IMR-90 (cell line): ENCODE measurements around the gene DENND5A. TPM values are rescaled to one million over a fixed set of nuclear protein-coding genes. Genes with fewer than 3 reads are reported as not detected.
A peak's percentile ranks its signal among the peaks of the same experiment; 100 is the strongest.

Experiments used
- ATAC-seq: fragments of 200-7000 bp; cut with Tn5 transposase; 2 replicates; pipeline ENCODE4 v1.9.1; 2020; ENCODE audit warnings: low read depth, mild to moderate bottlenecking, moderate library complexity
- BruUV-seq: library from RNA; stranded (reverse); fragments of 400-500 nt; replicated peaks from 2 replicates; lab custom pipeline; 2021; lab: Mats Ljungman, UMichigan
- CTCF ChIA-PET: fragments of 300-600 bp; formaldehyde crosslinking; extraction: SDS; loops from one replicate; lab custom pipeline; 2021; ENCODE audit warnings: antibody characterized with exemption; lab: Yijun Ruan, JAX
- POLR2A ChIA-PET: fragments of 300-600 bp; sonication (Branson Sonifier 250); formaldehyde crosslinking; loops from one replicate; lab custom pipeline; 2022; ENCODE audit warnings: antibody characterized with exemption; ENCODE audit not compliant: unreplicated experiment; lab: Charles Lee
- DNase-seq: peaks from one replicate; pipeline ENCODE4 v3.0.0; 2013
- H2AFZ ChIP-seq: replicated peaks from 2 replicates; pipeline ENCODE3; 2013; ENCODE audit warnings: low read length, mild to moderate bottlenecking; ENCODE audit not compliant: poor library complexity
- H2AK5ac ChIP-seq: 2 replicates; pipeline ENCODE4 v1.6.1; 2013; ENCODE audit warnings: low read depth, low read length, inconsistent platforms
- H2AK9ac ChIP-seq: replicated peaks from 2 replicates; pipeline ENCODE3; 2013; ENCODE audit warnings: mild to moderate bottlenecking, low read depth, low read length, moderate library complexity; ENCODE audit not compliant: poor library complexity
- H2BK120ac ChIP-seq: 2 replicates; pipeline ENCODE4 v1.6.1; 2013; ENCODE audit warnings: low read depth, low read length, inconsistent platforms
- H2BK15ac ChIP-seq: 3 replicates; pipeline ENCODE4 v1.6.1; 2013; ENCODE audit warnings: low read depth, low read length, inconsistent platforms
- H2BK20ac ChIP-seq: 2 replicates; pipeline ENCODE4 v1.6.1; 2013; ENCODE audit warnings: low read depth, mild to moderate bottlenecking, inconsistent platforms, low read length, moderate library complexity
- H2BK5ac ChIP-seq: 2 replicates; pipeline ENCODE4 v1.6.1; 2013; ENCODE audit warnings: mild to moderate bottlenecking, low read depth, low read length, inconsistent platforms; ENCODE audit not compliant: poor library complexity, severe bottlenecking
- H3K14ac ChIP-seq: replicated peaks from 2 replicates; pipeline ENCODE4 v1.6.1; 2013; ENCODE audit warnings: low read depth, low read length, inconsistent platforms
- H3K18ac ChIP-seq: 2 replicates; pipeline ENCODE4 v1.6.1; 2013; ENCODE audit warnings: low read depth, low read length, control low read depth
- H3K23ac ChIP-seq: 2 replicates; pipeline ENCODE4 v1.6.1; 2013; ENCODE audit warnings: low read depth, low read length, inconsistent platforms
- H3K27ac ChIP-seq: 2 replicates; pipeline ENCODE4 v1.5.1; 2013; ENCODE audit warnings: mild to moderate bottlenecking, control low read depth, low read length; ENCODE audit not compliant: insufficient read depth
- H3K27me3 ChIP-seq: 2 replicates; pipeline ENCODE4 v1.6.1; 2013; ENCODE audit warnings: low read length; ENCODE audit not compliant: control insufficient read depth, insufficient read depth
- H3K36me3 ChIP-seq: 2 replicates; pipeline ENCODE4 v1.6.1; 2013; ENCODE audit warnings: low read length, mixed read lengths; ENCODE audit not compliant: control insufficient read depth, insufficient read depth
- H3K4ac ChIP-seq: 2 replicates; pipeline ENCODE4 v1.6.1; 2013; ENCODE audit warnings: low read depth, low read length, inconsistent platforms
- H3K4me1 ChIP-seq: 2 replicates; pipeline ENCODE4 v1.6.1; 2013; ENCODE audit warnings: low read length, mixed read lengths; ENCODE audit not compliant: control insufficient read depth, insufficient read depth
- H3K4me2 ChIP-seq: 2 replicates; pipeline ENCODE4 v1.6.1; 2013; ENCODE audit warnings: low read depth, mild to moderate bottlenecking, control low read depth, low read length, moderate library complexity
- H3K4me3 ChIP-seq: 2 replicates; pipeline ENCODE4 v1.5.1; 2013; ENCODE audit warnings: low read depth, mild to moderate bottlenecking, control low read depth, low read length, moderate library complexity; ENCODE audit not compliant: insufficient read depth
- H3K56ac ChIP-seq: 2 replicates; pipeline ENCODE4 v1.6.1; 2013; ENCODE audit warnings: low read length, inconsistent platforms; ENCODE audit not compliant: insufficient read depth; ENCODE audit errors: extremely low read depth
- H3K79me1 ChIP-seq, 2 experiments: 2 replicates each; pipeline ENCODE4 v1.6.1; 2013; ENCODE audit warnings: low read length in 2 of 2, inconsistent platforms in 1 of 2, low read depth in 1 of 2
- H3K9ac ChIP-seq: 2 replicates; pipeline ENCODE4 v1.6.1; 2013; ENCODE audit warnings: low read depth, low read length, control low read depth
- H3K9me1 ChIP-seq: 2 replicates; pipeline ENCODE4 v1.6.1; 2013; ENCODE audit warnings: low read length, inconsistent platforms; ENCODE audit not compliant: insufficient read depth
- H3K9me3 ChIP-seq: 2 replicates; pipeline ENCODE4 v1.6.1; 2013; ENCODE audit warnings: low read length; ENCODE audit not compliant: control insufficient read depth, insufficient read depth
- H4K20me1 ChIP-seq: 2 replicates; pipeline ENCODE4 v1.6.1; 2013; ENCODE audit warnings: low read length, inconsistent platforms; ENCODE audit not compliant: insufficient read depth
- H4K5ac ChIP-seq: 2 replicates; pipeline ENCODE4 v1.6.1; 2013; ENCODE audit warnings: mild to moderate bottlenecking, low read depth, low read length, control low read depth
- H4K8ac ChIP-seq, 2 experiments: 2 replicates each; pipeline ENCODE4 v1.6.1; 2013; ENCODE audit warnings: low read depth in 2 of 2, low read length in 2 of 2, control low read depth in 1 of 2, inconsistent platforms in 1 of 2
- H4K91ac ChIP-seq: 2 replicates; pipeline ENCODE4 v1.6.1; 2013; ENCODE audit warnings: low read depth, low read length, inconsistent platforms; ENCODE audit not compliant: insufficient read depth
- BHLHE40 ChIP-seq: fragments of 150-350 bp; IDR thresholded peaks from 2 replicates; pipeline ENCODE4 v1.6.1; 2016; ENCODE audit warnings: mild to moderate bottlenecking, low read depth, low read length
- CEBPB ChIP-seq: IDR thresholded peaks from 2 replicates; pipeline ENCODE4 v1.6.1; 2012; ENCODE audit warnings: low read depth, low read length, improper control_type of control experiment
- FOS ChIP-seq: fragments of 150-350 bp; IDR thresholded peaks from 2 replicates; pipeline ENCODE4 v1.6.1; 2016; ENCODE audit warnings: low read depth, low read length
- MAFK ChIP-seq: IDR thresholded peaks from 2 replicates; pipeline ENCODE4 v1.6.1; 2012; ENCODE audit warnings: low read depth, low read length, improper control_type of control experiment
- MAZ ChIP-seq: IDR thresholded peaks from 2 replicates; pipeline ENCODE4 v1.6.1; 2012; ENCODE audit warnings: low read depth, mild to moderate bottlenecking, low read length, improper control_type of control experiment, moderate library complexity, borderline replicate concordance
- MXI1 ChIP-seq: IDR thresholded peaks from 2 replicates; pipeline ENCODE4 v1.6.1; 2012; ENCODE audit warnings: low read depth, mild to moderate bottlenecking, low read length, moderate library complexity, borderline replicate concordance
- NFE2L2 ChIP-seq: fragments of 150-350 bp; IDR thresholded peaks from 2 replicates; pipeline ENCODE4 v1.6.1; 2016; ENCODE audit warnings: low read depth, mild to moderate bottlenecking, low read length
- POLR2A ChIP-seq: IDR thresholded peaks from 2 replicates; pipeline ENCODE4 v1.6.1; 2012; ENCODE audit warnings: mild to moderate bottlenecking, low read depth, low read length
- RAD21 ChIP-seq: IDR thresholded peaks from 2 replicates; pipeline ENCODE4 v1.6.1; 2012; ENCODE audit warnings: low read length, improper control_type of control experiment
- RCOR1 ChIP-seq: IDR thresholded peaks from 2 replicates; pipeline ENCODE4 v1.6.1; 2012; ENCODE audit warnings: mild to moderate bottlenecking, low read length, improper control_type of control experiment; ENCODE audit not compliant: insufficient replicate concordance
- RFX5 ChIP-seq: IDR thresholded peaks from 2 replicates; pipeline ENCODE4 v1.8.0; 2012; ENCODE audit warnings: low read depth, mild to moderate bottlenecking, low read length, moderate library complexity
- SMC3 ChIP-seq: fragments of 150-350 bp; IDR thresholded peaks from 2 replicates; pipeline ENCODE4 v1.6.1; 2016; ENCODE audit warnings: low read depth, mild to moderate bottlenecking, antibody characterized with exemption, low read length, moderate library complexity
- whole genome bisulfite sequencing, 2 experiments: methylation state at CpG; one replicate each; pipeline versions ENCODE4 v1.1.5 to v1.1.7; 2013; ENCODE audit warnings: missing lambda C conversion rate in 2 of 2; ENCODE audit not compliant: insufficient read length in 1 of 2; ENCODE audit errors: extremely low coverage in 2 of 2; 5-methylcytosine and 5-hydroxymethylcytosine counted together
- dilution Hi-C: fragments of 300-500 bp; cut with HindIII; formaldehyde crosslinking; loops from one replicate; pipeline ENCODE4 v1.14.3; 2018; ENCODE audit warnings: low sequenced_read_pairs; ENCODE audit not compliant: unreplicated experiment
- in situ Hi-C: fragments of 300-500 bp; cut with MboI; formaldehyde crosslinking; loops from 3 replicates; pipeline ENCODE4 v1.14.3; 2019; ENCODE audit warnings: low sequenced_read_pairs, inconsistent platforms, mixed read lengths
- intact Hi-C: fragments of 100-400 bp; cut with micrococcal nuclease; formaldehyde crosslinking; loops from 2 replicates; pipeline ENCODE4 v1.10.0; 2022
- polyA plus RNA-seq, 3 experiments: library from polyadenylated mRNA; depleted of rRNA; stranded (reverse); fragments of >200 nt; gene quantifications; 2 replicates each; pipeline ENCODE4 v1.2.3, GENCODE V29; 2012; ENCODE audit warnings: low replicate concordance in 1 of 3
- total RNA-seq: library from RNA; depleted of rRNA; stranded (reverse); fragments of >200 nt; gene quantifications from 2 replicates; pipeline ENCODE4 v1.2.3, GENCODE V29; 2012
- TF ChIP-seq, protein P1 (sequence below): conservative IDR thresholded peaks from 2 replicates; pipeline ENCODE4 v1.5.1; 2012; ENCODE audit warnings: mild to moderate bottlenecking, low read depth, low read length, improper control_type of control experiment

Gene DENND5A
- total and polyA plus RNA-seq, 2 of the 4 experiments (the other 2 are of a cell fraction), result 179 to 192 TPM

DNA sequence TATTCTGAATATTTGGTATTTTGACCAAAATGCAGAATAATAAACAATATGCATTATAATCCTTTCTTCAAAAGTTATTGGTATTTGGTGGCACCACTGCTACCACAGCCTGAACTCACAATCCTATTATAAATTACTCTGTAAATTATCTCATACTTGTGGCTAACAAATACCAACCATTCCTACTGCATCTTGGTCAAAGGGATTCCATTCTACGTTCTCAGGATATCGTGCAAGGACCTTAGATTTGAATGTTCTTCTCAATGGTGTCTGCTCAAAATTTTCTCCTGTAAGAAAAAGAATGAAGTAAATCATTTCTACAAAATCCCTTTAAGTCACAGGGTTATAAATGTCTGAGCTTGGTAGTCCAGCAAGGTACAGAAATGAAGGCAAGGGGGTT, 58.7 kb downstream of the DENND5A start:
- Histone ChIP-seq H4K91ac (no peak overlapping the region), H2AK9ac (no peak overlapping the region), H4K5ac (no peak overlapping the region), H2AK5ac (no peak overlapping the region), H3K4me2 (peak overlapping the region; percentile 89; the same call in 1 of the 2 replicates), H2BK120ac (0 out of 2 replicates have a peak overlapping the region, but pooled peaks have one; percentile 46), H2BK15ac (no peak overlapping the region), H3K27ac (peak overlapping the region; percentile 9; the same call in 1 of the 2 replicates), H3K4me1 (peaks cover 13% of the 10 kb centered on the region), H3K27me3 (no peaks in the 10 kb centered on the region), H3K79me1 (peaks cover 38 to 81% of the 10 kb centered on the region in 2 experiments), H2AFZ (no peak overlapping the region), H3K56ac (no peak overlapping the region), H3K18ac (no peak overlapping the region), H3K23ac (peak overlapping the region; percentile 70; the same call in 1 of the 2 replicates), H4K20me1 (peaks cover 48% of the 10 kb centered on the region), H3K9me1 (peaks cover 20% of the 10 kb centered on the region), H4K8ac (no peak overlapping the region), H3K9ac (peak overlapping the region; percentile 46; the same call in 1 of the 2 replicates), H3K4me3 (no peak overlapping the region), H3K36me3 (peaks cover 15% of the 10 kb centered on the region), H3K9me3 (no peaks in the 10 kb centered on the region), H2BK20ac (peak overlapping the region; percentile 53; the same call in 1 of the 2 replicates), H3K4ac (peak overlapping the region; percentile 50; the same call in 1 of the 2 replicates), H2BK5ac (peak overlapping the region; percentile 86), H3K14ac (no peak overlapping the region)
- no CpG with 5 or more reads among the region's 2 CpGs for WGBS, 2 experiments
- DNase-seq, result peak; percentile 78
- no TSS peak for BruUV-seq
- peak; percentile 88 for ATAC-seq
- dilution Hi-C loops (no loop called here), intact Hi-C loops (loop anchor here (5.0 kb wide), 1 partner anchor 56 kb away; no protein-coding TSS in a partner anchor), in situ Hi-C loops (no loop called here)
- POLR2A ChIA-PET, result no interaction called here
- TF ChIP-seq SMC3 (no peak), MAFK (no peak), CEBPB (no peak), RFX5 (no peak), BHLHE40 (no peak), FOS (no peak), RCOR1 (no peak), POLR2A (no peak), RAD21 (no peak), MXI1 (no peak), NFE2L2 (no peak), MAZ (no peak)
- TF ChIP-seq, protein P1, sequence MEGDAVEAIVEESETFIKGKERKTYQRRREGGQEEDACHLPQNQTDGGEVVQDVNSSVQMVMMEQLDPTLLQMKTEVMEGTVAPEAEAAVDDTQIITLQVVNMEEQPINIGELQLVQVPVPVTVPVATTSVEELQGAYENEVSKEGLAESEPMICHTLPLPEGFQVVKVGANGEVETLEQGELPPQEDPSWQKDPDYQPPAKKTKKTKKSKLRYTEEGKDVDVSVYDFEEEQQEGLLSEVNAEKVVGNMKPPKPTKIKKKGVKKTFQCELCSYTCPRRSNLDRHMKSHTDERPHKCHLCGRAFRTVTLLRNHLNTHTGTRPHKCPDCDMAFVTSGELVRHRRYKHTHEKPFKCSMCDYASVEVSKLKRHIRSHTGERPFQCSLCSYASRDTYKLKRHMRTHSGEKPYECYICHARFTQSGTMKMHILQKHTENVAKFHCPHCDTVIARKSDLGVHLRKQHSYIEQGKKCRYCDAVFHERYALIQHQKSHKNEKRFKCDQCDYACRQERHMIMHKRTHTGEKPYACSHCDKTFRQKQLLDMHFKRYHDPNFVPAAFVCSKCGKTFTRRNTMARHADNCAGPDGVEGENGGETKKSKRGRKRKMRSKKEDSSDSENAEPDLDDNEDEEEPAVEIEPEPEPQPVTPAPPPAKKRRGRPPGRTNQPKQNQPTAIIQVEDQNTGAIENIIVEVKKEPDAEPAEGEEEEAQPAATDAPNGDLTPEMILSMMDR, result no peak
- CTCF ChIA-PET, result no interaction called here
